Measurements from ENCODE around the gene DGKE.

DNA sequence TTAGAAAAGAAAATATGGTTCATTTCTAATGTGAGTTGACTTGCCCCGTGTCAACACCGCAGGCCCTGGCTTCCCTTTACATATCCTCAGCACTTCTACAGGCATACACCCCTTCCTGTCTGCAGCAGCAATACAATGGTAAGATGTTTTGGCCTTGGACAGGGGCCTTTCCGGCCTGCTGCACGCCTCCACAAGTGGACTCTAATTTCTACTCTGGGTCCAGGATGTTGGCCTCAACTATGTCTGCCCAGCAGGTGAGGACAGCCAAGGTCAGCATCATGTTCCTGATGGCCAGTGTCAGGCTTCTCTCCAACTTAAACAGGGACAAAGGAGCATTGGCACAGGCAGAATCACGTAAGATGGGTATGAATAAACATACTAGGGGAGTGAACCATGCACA, 11.2 kb upstream of the DGKE start:
- TF ChIP-seq EP300 (IDR thresholded peaks at IDR 0.05) (no peak), POLR2A (IDR thresholded peaks at IDR 0.05) (no peak)
